Measurements from ENCODE around the gene CNPY2. TPM values are rescaled to one million over a fixed set of nuclear protein-coding genes. Genes with fewer than 3 reads are reported as not detected.
A peak's percentile ranks its signal among the peaks of the same experiment; 100 is the strongest.
"Not testable (repeated sequence)": the region's sequence is repeated elsewhere in the genome, so short reads cannot be mapped to it uniquely, and the experiment has no call there.

Gene CNPY2
- total RNA-seq, 1 donor from 2014 or later: 45.9 TPM

DNA sequence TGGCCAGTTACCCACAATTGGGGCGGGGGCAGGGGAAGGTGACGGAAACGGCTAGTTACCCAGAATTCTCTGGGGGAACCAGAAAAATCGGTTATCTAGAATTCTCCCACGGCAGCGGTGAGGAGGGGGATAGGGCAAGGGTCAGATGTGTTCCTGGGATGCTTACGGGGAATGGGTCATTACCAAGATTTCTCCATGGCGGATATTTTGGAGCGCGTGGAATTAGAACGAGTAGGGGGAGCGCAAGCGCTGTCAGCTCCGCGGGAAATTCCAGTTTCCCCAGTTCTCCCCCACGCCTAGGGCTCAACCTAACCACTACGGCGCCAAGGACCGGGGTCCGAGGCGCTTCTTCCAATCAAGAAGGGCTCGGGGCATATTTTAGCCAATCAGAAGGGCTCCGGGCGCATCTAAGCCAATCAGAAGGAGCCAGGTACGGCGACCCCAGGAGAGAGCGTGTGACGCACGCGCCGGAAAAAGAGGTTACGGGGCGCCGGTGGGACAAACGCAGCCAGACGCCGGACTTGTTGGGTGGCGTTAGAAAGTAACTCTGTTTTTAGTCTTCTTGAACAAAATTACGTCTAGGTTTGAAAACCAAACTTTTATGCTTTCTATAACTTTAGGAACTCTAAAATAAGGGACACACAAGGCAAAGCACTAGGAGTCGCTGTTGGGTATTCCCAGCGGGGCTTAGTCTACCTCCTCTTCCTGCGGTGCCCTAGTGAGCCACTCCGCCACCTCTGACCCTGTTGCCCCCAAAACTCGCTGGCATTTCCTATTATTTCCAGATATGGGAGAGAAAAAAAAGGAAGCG is 18.1 kb upstream of the CNPY2 start, which contains the start of gene PAN2:
Gene PAN2, minus strand, starts transcription at position 322 of the 811 bp plus-strand sequence. CDS start 906 bp downstream, outside the sequence.
- peak; percentile 99 for DNase-seq

DNA sequence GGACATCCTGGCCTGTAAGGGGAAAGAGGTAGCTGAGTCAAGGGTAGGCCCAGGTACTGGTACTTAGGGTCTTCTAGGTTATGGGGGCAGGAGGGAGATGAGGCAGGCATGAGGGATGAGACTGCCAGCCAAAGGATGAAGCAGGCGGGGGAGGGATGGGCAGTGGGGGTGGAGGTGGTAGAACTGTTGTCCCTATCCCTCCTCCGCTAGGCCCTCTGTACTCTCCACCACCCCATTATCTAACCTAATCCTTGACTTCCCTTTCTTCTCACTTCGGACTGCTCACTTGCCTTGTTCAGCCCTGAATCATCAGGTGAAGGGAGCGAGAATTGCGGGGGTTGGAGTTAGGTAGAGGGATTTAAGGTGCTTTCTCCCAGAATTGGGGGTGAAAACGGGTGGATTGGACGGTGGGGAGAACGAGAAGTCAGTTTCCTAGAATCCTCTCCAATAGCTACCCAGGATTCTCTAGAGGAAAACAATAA is 17.4 kb upstream of the CNPY2 start:
- DNase-seq: no peak

- DNase-seq: no peak
These were observed 16.9 kb upstream of the CNPY2 start for GRCh38 chr12:56332512-56333196.

DNA sequence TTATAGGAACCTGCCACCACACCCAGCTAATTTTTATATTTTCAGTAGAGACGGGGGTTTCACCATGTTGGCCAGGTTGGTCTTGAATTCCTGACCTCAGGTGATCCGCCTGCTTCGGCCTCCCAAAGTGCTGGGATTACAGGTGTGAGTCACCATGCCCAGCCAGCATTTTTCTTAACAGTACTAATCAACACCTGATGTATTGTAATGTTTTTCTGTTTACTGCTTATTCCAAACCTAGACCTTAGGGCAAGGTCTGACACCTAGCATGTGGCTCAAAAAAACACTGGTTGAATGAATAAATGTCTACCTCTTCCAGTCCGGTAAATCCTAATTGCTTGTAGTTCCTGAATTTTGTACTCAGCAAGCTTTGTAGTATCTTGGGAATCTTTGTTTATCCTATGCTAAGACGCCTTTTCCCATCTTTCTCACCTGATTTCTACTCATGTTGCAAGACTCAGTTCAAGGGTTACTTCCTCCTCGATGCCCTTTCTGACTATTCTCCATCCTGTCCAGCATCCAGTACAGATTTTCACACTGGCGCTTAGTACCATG is 15.2 kb upstream of the CNPY2 start:
- no peak for DNase-seq

DNA sequence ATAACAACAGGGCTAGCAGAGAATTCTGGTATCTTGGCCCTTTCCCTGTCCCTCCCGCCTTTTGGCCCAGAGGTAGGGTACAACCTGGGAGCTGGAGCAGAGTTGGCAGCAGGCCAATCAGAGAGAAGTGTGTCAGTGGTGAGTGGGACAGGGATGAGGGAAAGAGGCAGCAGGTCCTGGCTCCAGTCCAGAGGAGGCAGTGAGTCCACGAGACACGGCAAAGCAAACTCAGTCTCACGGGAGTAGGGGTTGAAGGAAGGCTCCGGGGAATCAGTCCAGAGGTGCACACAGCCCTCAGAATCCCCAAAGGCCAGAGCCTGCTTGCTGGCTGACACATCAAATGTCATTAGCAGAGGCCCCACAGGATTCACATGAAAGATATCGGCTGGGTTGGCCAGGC is 10.7 kb upstream of the CNPY2 start:
- no peak for DNase-seq

DNA sequence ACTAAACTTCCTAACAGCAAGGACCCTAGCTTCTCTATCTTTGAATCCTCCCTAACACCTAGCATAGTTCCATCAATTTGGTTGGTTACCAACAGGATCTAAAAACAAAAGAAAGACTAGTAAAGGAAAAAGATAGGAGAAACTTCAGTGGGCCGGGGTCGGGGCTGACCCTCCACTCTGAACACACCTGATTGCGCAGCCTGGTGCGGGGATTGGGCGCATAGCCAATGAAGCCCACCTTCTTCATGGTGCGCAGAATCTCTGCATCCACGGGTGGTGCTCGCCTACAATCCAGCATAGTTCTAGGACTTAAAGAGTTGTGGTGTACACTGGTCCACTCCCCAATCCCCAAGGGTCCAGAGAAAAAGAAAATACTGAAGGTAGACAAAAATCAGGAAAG is 10.3 kb upstream of the CNPY2 start:
- no peak for DNase-seq

- DNase-seq: no peak
These were observed 8.4 kb upstream of the CNPY2 start for GRCh38 chr12:56324206-56324605.

GRCh38 chr12:56321610-56322009 is 5.8 kb upstream of the CNPY2 start:
- not testable (repeated sequence) for DNase-seq

- no peak for DNase-seq
These were observed 5.2 kb upstream of the CNPY2 start for GRCh38 chr12:56321027-56321426.

- DNase-seq: no peak
These were observed 1.9 kb upstream of the CNPY2 start for GRCh38 chr12:56317675-56318074.

- peak; percentile 56 for DNase-seq
These were observed 553 bp downstream of the CNPY2 start for GRCh38 chr12:56315249-56315621.

- no peak for DNase-seq
These were observed 4.8 kb downstream of the CNPY2 start for GRCh38 chr12:56311003-56311402.

DNA sequence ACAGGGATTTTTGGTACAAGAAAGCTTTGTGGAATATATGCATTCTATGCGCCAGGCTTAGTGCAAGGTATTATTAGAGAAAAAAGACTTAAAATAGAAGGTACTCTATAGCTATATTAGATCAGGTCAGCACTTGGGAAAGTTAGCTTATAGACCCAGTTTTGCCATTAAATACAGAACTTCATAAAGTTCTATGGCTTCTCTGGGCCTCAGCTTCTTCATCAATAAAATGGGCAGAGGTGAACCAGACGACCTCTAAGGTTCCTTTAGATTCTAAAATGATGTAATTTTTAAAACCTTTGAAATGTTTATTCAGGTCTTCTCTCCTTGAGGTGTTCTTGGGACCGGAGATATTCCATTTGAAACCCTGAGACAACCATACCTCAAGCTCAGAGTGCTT is 7.1 kb downstream of the CNPY2 start:
- no peak for DNase-seq

DNA sequence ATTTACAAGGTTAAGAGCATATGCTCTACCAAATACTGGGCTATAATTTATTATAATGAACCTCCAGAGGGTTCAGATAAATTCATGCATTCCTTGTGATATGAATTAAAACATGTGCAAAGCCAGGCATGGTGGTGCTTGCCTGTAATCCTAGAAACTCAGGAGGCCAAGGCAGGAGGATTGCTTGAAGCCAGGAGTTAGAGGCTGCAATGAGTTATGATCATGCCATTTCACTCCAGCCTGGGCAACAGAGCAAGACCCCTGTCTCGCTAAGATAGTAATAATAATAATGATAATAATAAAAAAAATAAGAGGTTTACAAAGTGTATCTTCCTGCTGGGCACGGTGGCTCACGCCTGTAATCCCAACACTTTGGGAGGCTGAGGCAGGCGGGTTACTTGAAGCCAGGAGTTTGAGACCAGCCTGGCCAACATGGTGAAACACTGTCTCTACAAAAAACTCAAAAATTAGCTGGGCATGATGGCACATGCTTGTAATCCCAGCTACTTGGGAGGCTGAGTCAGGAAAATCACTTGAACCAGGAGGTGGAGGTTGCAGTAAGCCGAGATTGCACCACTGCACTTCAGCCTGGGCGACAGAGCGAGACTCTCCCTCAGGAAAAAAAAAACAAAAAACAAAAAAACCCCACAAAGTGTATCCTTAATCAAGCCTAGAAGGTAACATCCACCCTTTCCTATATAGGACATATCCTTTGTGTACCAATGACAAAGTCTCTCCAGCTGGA is 8.4 kb downstream of the CNPY2 start:
- DNase-seq: no peak

DNA sequence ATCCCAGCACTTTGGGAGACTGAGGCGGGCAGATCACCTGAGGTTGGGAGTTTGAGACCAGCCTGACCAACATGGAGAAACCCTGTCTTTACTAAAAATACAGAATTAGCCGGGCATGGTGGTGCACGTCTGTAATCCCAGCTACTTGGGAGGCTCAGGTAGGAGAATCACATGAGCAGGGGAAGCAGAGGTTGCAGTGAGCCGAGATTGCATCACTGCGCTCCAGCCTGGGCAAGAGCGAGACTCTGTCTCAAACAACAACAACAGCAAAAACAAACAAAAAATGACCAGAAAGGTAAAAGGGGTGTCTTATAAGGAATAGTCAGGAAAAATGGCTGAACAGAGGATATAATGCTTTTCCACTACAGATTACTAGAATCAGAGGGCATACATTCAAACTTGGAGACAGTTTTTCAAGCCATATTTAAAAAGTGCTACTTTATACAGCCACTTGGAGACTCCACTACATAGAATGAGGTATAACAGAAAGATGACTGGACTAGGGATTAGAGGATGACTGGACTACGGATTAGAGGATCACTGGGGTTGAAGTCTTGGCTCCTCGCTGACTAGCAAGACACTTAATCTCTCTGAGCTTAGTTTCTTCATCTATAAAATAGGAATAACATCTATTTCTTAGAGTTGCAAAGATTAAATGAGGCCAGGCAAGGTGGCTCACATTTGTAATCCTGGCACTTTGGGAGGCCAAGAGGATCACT is 10.8 kb downstream of the CNPY2 start:
- no peak for DNase-seq

DNA sequence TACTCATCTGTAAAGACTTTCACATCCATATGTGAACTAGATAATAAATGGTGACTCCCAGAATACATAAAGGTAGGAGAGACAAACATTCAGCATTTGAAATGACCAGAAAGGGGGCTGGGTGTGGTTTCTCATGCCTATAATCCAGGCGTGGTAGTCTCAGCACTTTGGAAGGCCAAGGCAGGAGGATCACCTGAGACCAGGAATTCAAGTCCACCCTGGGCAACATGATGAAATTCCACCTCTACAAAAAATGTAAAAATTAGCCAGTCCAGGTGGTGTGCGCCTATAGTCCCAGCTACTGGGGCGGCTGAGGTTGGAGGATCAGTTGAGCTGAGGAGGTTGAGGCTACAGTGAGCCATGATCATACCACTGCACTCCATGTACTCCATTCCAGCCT is 11.5 kb downstream of the CNPY2 start:
- no peak for DNase-seq

- DNase-seq: no peak
These were observed 14.9 kb downstream of the CNPY2 start for GRCh38 chr12:56300644-56301464.

- DNase-seq: peak; percentile 99
These were observed 15.7 kb downstream of the CNPY2 start, which contains the start of gene CS for GRCh38 chr12:56299853-56300643. Gene CS (minus strand): TSS chr12:56300330. CDS start chr12:56300201, 129 bp downstream.

GRCh38 chr12:56299308-56299852 is 16.4 kb downstream of the CNPY2 start:
- DNase-seq: no peak

- no peak for DNase-seq
These were observed 17.0 kb downstream of the CNPY2 start for GRCh38 chr12:56298828-56299227.

Measured in tongue (tissue), 2 donors.